ENCODE data around the gene EEF2K. TPM values are rescaled to one million over a fixed set of nuclear protein-coding genes. Genes with fewer than 3 reads are reported as not detected.
A peak's percentile ranks its signal among the peaks of the same experiment; 100 is the strongest.
"Not testable (repeated sequence)": the region's sequence is repeated elsewhere in the genome, so short reads cannot be mapped to it uniquely, and the experiment has no call there.

EEF2K gene
- total and polyA plus RNA-seq, 5 experiments from 2014 or later = 2.0 to 25.3 (median 3.2) TPM

- Mint-ChIP-seq H3K4me3 (no peak overlapping the region), H3K27me3 (no peaks in the 10 kb centered on the region), H3K36me3 (peaks cover 0 to 23% (median 0%) of the 10 kb centered on the region in 3 donors), H3K4me1 (peaks cover 0 to 23% (median 15%) of the 10 kb centered on the region in 4 donors), H3K27ac (peak overlapping the region in 1 of 10 donors; percentile 4), H3K9me3 (no peaks in the 10 kb centered on the region)
- no peak for ATAC-seq
- no peak for DNase-seq
- POLR2A ChIA-PET = interaction anchor here (0.5 to 0.6 kb wide), 3 partner anchors 10 to 214 kb away, joined by 3 read pairs; partner anchors contain the start of gene EEF2K
Observed at GRCh38 chr16:22216191-22216831, 10.2 kb downstream of the EEF2K start.

DNA sequence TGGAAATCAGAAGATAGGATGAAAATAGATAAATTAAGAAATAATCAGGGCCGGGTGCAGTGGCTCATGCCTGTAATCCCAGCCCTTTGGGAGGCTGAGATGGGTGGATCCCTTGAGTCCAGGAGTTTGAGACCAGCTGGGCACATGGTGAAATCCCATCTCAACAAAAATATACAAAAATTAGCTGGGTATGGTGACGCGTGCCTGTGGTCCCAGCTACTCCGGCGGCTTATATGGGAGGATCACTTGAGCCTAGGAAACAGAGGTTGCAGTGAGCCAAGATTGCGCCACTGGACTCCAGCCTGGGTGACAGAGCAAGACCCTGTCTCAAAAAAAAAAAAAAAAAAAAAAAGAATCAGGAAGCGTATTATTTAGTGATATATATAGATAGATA is 10.8 kb downstream of the EEF2K start:
- ATAC-seq, DNase-seq, H3K27me3 Mint-ChIP-seq, H3K9me3 Mint-ChIP-seq, H3K27ac Mint-ChIP-seq, POLR2A ChIA-PET, H3K4me3 Mint-ChIP-seq: not testable (repeated sequence)
- Mint-ChIP-seq H3K36me3 (peaks cover 0 to 23% (median 0%) of the 10 kb centered on the region in 3 donors), H3K4me1 (peaks cover 0 to 20% (median 11%) of the 10 kb centered on the region in 4 donors)

DNA sequence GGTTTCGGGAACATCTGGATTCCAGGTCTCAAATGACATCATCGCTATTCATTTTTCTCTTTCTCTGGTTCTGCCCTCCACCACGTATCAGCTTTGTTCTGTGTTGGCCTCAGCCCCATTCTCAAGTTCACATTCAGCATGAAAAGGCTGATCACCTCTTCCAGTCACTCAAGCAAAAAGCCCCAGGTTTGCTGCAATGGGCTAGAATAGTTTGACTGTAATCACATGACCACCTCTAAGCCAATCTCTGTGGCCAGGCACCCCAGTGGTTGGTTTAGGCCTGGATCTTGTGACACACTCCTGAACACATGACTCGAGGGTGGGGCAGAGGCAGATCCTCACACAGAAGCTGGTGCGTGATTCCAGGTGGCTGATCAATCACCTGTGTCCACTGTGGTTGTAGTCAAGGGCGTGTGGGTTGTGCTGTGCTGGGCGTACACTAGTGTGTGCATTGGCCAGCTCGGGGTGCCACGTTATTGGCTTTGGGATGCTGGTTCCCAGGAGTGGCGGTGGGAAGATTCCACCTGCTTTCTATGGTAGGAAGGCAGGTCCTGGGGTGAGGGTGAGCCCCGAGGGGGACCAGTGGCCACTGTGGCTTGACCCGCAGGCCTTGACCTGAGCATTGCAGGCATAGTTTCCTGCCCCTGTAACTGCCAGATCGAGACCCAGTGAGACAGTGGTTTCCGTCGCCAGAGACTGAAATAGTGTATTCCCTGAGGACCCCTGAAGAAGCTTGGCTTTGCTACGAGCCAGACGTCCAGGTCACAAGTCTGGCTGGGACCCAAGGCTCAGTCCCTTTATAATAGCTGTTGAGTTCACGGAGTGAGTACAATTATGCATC is 12.0 kb downstream of the EEF2K start:
- peak in 1 of 2 donors; percentile 45 for ATAC-seq
- peak in 1 of 10 donors; percentile 15 for DNase-seq
- Mint-ChIP-seq H3K9me3 (no peaks in the 10 kb centered on the region), H3K27me3 (no peaks in the 10 kb centered on the region), H3K4me1 (peaks cover 0 to 20% (median 10%) of the 10 kb centered on the region in 4 donors), H3K27ac (peak overlapping the region in 3 of 10 donors; percentile 31 to 58 (median 50)), H3K36me3 (peaks cover 0 to 17% (median 0%) of the 10 kb centered on the region in 3 donors), H3K4me3 (peak overlapping the region in 1 of 10 donors; percentile 20)
- POLR2A ChIA-PET = interaction anchor here (0.6 to 1.5 kb wide), 2 partner anchors 10 to 78 kb away, joined by 4 to 7 read pairs; no protein-coding TSS in a partner anchor

DNA sequence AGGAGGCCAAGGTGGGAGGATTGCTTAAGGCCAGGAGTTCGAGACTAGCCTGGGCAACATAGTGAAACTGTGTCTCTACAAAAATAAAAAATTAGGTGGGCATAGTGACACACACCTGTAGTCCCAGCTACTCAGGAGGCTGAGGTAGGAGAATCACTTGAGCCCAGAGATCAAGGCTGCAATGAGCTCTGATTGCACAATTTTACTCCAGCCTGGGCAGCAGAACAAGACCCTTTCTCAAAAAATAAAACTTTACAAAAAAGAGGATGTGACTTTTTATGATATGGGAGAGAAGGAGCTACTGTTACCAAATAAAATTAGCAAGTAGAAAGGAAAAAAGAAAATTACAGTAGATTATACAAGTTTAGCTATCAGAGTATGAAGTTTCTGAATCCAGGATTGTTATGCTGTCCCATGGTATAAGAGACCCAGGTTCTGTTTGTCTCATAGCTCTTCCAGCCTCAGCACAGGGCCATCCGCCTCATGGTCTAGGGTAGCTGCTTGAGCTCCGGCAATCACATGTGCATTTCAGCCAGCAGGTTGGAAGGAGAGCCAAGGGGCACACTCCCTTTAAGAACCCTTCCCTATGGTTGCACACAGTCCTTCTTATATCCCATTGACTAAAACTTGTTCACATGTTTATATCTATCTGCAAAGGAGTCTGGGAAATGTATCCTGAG is 13.5 kb downstream of the EEF2K start:
- peaks cover 5 to 19% (median 13%) of the 10 kb centered on the region in 4 donors for H3K4me1 Mint-ChIP-seq
- DNase-seq = no peak

DNA sequence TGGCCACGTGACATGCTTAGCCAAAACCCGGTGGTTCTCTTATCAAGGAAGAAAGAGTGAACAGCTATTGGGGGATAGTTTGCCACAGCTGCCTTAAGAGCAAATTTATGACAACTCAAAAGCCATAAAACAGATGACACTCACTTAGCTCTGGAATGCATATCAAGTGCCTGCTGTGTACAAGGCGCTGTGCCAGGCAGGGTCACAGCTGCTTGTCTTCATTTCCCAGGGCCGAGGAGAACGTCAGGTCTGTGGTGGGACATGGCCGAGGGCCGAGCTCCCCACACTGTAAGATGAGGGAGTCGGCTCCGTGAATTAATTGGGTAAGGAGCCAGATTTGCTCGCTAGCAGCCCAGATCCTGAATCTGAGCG is 14.0 kb downstream of the EEF2K start:
- DNase-seq (no peak), ATAC-seq (no peak)
- Mint-ChIP-seq H3K9me3 (no peaks in the 10 kb centered on the region), H3K27me3 (no peaks in the 10 kb centered on the region), H3K4me3 (no peak overlapping the region), H3K36me3 (peaks cover 0 to 18% (median 0%) of the 10 kb centered on the region in 3 donors), H3K4me1 (peaks cover 6 to 19% (median 17%) of the 10 kb centered on the region in 4 donors), H3K27ac (peak overlapping the region in 2 of 10 donors; percentile 31 to 35)
- POLR2A ChIA-PET = interaction anchor here (0.6 to 1.3 kb wide), 5 partner anchors 9 to 1872 kb away, joined by 3 to 8 read pairs (median 3); no protein-coding TSS in a partner anchor

More for the DNA sequence above, 13.5 kb downstream of the EEF2K start:
- H3K9me3 Mint-ChIP-seq = no peaks in the 10 kb centered on the region
- POLR2A ChIA-PET = interaction anchor here (0.6 to 1.3 kb wide), 3 partner anchors 9 to 24 kb away, joined by 3 to 8 read pairs (median 4); no protein-coding TSS in a partner anchor
- H3K27ac Mint-ChIP-seq = peak overlapping the region in 6 of 10 donors; percentile 25 to 62 (median 34)
- peaks cover 0 to 18% (median 0%) of the 10 kb centered on the region in 3 donors for H3K36me3 Mint-ChIP-seq
- no peak for ATAC-seq
- no peaks in the 10 kb centered on the region for H3K27me3 Mint-ChIP-seq
- H3K4me3 Mint-ChIP-seq = no peak overlapping the region

DNA sequence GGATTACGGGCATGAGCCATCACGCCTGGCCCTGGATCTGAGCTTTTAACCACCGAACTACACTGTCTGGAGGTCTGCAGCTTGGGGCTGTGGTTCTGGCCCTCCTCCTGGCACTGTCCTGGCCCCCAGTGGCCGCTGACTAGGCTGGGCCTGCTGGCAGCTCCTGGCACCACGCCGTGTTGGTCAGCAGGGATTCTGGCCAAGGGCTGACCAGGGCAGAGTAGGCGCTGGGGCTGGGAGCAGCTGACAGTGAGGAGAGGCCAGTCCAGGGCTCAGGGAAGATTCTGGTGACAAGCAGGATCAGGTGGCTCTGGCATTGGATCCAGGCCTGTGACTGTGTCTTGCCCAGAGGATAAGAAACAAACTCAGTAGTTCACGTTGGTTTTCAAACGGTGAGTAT is 14.6 kb downstream of the EEF2K start:
- POLR2A ChIA-PET = interaction anchor here (0.7 to 1.3 kb wide), 3 partner anchors 10 to 1872 kb away, joined by 3 to 4 read pairs (median 3); no protein-coding TSS in a partner anchor
- DNase-seq (no peak), ATAC-seq (no peak)
- Mint-ChIP-seq H3K4me3 (no peak overlapping the region), H3K36me3 (peaks cover 0 to 15% (median 0%) of the 10 kb centered on the region in 3 donors), H3K9me3 (no peaks in the 10 kb centered on the region), H3K4me1 (peaks cover 6 to 19% (median 17%) of the 10 kb centered on the region in 4 donors), H3K27ac (peak overlapping the region in 2 of 10 donors; percentile 51 to 79), H3K27me3 (no peaks in the 10 kb centered on the region)

GRCh38 chr16:22222006-22222405 is 15.9 kb downstream of the EEF2K start:
- Mint-ChIP-seq H3K4me1 (peaks cover 6 to 17% (median 12%) of the 10 kb centered on the region in 4 donors), H3K27me3 (no peaks in the 10 kb centered on the region)
- POLR2A ChIA-PET = no interaction called here

GRCh38 chr16:22222998-22223397 is 16.9 kb downstream of the EEF2K start:
- Mint-ChIP-seq H3K36me3 (peaks cover 0 to 20% (median 0%) of the 10 kb centered on the region in 3 donors), H3K4me1 (peaks cover 4 to 17% (median 9%) of the 10 kb centered on the region in 4 donors), H3K4me3 (no peak overlapping the region), H3K9me3 (no peaks in the 10 kb centered on the region), H3K27ac (peak overlapping the region in 3 of 10 donors; percentile 16 to 76 (median 54)), H3K27me3 (no peaks in the 10 kb centered on the region)
- DNase-seq = no peak
- POLR2A ChIA-PET = no interaction called here
- no peak for ATAC-seq

More at GRCh38 chr16:22222006-22222405, 15.9 kb downstream of the EEF2K start:
- peak overlapping the region in 1 of 10 donors; percentile 62 for H3K27ac Mint-ChIP-seq
- H3K4me3 Mint-ChIP-seq = no peak overlapping the region
- DNase-seq (no peak), ATAC-seq (no peak)
- H3K9me3 Mint-ChIP-seq = no peaks in the 10 kb centered on the region
- H3K36me3 Mint-ChIP-seq = peaks cover 0 to 20% (median 0%) of the 10 kb centered on the region in 3 donors

- no peak overlapping the region for H3K4me3 Mint-ChIP-seq
- no peaks in the 10 kb centered on the region for H3K27me3 Mint-ChIP-seq
- H3K27ac Mint-ChIP-seq = peak overlapping the region in 1 of 10 donors; percentile 11
- POLR2A ChIA-PET = no interaction called here
- DNase-seq = no peak
- H3K9me3 Mint-ChIP-seq = no peaks in the 10 kb centered on the region
- ATAC-seq = no peak
- H3K4me1 Mint-ChIP-seq = peaks cover 2 to 17% (median 10%) of the 10 kb centered on the region in 4 donors
- H3K36me3 Mint-ChIP-seq = peaks cover 0 to 37% (median 3%) of the 10 kb centered on the region in 3 donors
Observed at GRCh38 chr16:22225060-22225459, 19.0 kb downstream of the EEF2K start.

DNA sequence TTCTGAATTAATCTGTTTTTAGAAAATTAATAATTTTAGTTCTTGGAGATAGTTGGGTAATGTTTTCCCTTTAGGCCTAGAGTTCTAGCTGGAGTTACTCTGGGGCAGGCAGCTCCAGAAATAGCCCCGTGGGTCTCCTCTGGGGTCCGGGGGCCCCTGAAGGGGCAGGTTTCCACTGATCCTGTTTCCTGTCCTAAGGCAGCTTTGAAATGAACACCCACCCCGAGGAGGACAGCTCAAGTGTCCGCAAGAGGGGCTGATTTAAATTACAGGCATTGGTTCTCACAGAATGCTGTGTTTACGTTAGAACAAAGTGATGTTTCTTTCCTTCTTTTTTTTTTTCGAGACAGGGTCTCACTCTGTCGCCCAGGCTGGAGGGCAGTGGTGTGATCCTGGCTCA is 23.8 kb downstream of the EEF2K start:
- peak overlapping the region in 3 of 10 donors; percentile 34 to 38 (median 38) for H3K27ac Mint-ChIP-seq

GRCh38 chr16:22232277-22233036 is 26.4 kb downstream of the EEF2K start:
- ATAC-seq (no peak), DNase-seq (no peak)
- Mint-ChIP-seq H3K36me3 (peaks cover 0 to 65% (median 9%) of the 10 kb centered on the region in 3 donors), H3K4me1 (peaks cover 0 to 7% (median under 1%) of the 10 kb centered on the region in 4 donors), H3K9me3 (no peaks in the 10 kb centered on the region), H3K4me3 (no peak overlapping the region), H3K27ac (peak overlapping the region in 1 of 10 donors; percentile 7), H3K27me3 (no peaks in the 10 kb centered on the region)
- POLR2A ChIA-PET = no interaction called here

More for the DNA sequence above, 23.8 kb downstream of the EEF2K start:
- Mint-ChIP-seq H3K4me3 (no peak overlapping the region), H3K27me3 (no peaks in the 10 kb centered on the region), H3K36me3 (peaks cover 0 to 64% (median 9%) of the 10 kb centered on the region in 3 donors), H3K4me1 (peaks cover 0 to 8% (median 3%) of the 10 kb centered on the region in 4 donors), H3K9me3 (no peaks in the 10 kb centered on the region)
- POLR2A ChIA-PET = no interaction called here
- ATAC-seq (no peak), DNase-seq (no peak)

Data from naive thymus-derived CD8-positive, alpha-beta T cell (primary cell).